ENCODE measurements around the gene RGS3.

The RGS3 gene

GRCh38 chr9:113589407-113589806 is 125.9 kb downstream of the RGS3 start:
- TF ChIP-seq CTCF (conservative IDR thresholded peaks at IDR 0.05; ENCODE audit: control insufficient read depth, insufficient read depth, low read depth, low read length), result no peak
- no peak overlapping the region for H3K4me3 ChIP-seq (ENCODE audit: control insufficient read depth, low read depth, low read length)
- no peak for DNase-seq (ENCODE audit: low read depth)

- TF ChIP-seq CTCF (conservative IDR thresholded peaks at IDR 0.05; ENCODE audit: control insufficient read depth, insufficient read depth, low read depth, low read length), result peak; percentile 93
- no peak overlapping the region for H3K4me3 ChIP-seq (ENCODE audit: control insufficient read depth, low read depth, low read length)
- peak; percentile 72 for DNase-seq (ENCODE audit: low read depth)
These were observed 126.4 kb downstream of the RGS3 start for GRCh38 chr9:113589890-113590289.

- TF ChIP-seq CTCF (conservative IDR thresholded peaks at IDR 0.05; ENCODE audit: control insufficient read depth, insufficient read depth, low read depth, low read length), result no peak
- H3K4me3 ChIP-seq (ENCODE audit: control insufficient read depth, low read depth, low read length), result no peak overlapping the region
- no peak for DNase-seq (ENCODE audit: low read depth)
These were observed 126.9 kb downstream of the RGS3 start for GRCh38 chr9:113590389-113590788.

- H3K4me3 ChIP-seq (ENCODE audit: control insufficient read depth, low read depth, low read length), result no peak overlapping the region
- peak; percentile 92 for TF ChIP-seq CTCF (conservative IDR thresholded peaks at IDR 0.05; ENCODE audit: control insufficient read depth, insufficient read depth, low read depth, low read length)
- DNase-seq (ENCODE audit: low read depth), result peak; percentile 71
These were observed 127.7 kb downstream of the RGS3 start for GRCh38 chr9:113590991-113591898.

GRCh38 chr9:113591899-113592625 is 128.5 kb downstream of the RGS3 start:
- H3K4me3 ChIP-seq (ENCODE audit: control insufficient read depth, low read depth, low read length), result no peak overlapping the region
- DNase-seq (ENCODE audit: low read depth), result no peak
- no peak for TF ChIP-seq CTCF (conservative IDR thresholded peaks at IDR 0.05; ENCODE audit: control insufficient read depth, insufficient read depth, low read depth, low read length)

- no peak overlapping the region for H3K4me3 ChIP-seq (ENCODE audit: control insufficient read depth, low read depth, low read length)
- no peak for TF ChIP-seq CTCF (conservative IDR thresholded peaks at IDR 0.05; ENCODE audit: control insufficient read depth, insufficient read depth, low read depth, low read length)
- DNase-seq (ENCODE audit: low read depth), result no peak
These were observed 129.5 kb downstream of the RGS3 start for GRCh38 chr9:113592876-113593575.
